DOHH2 (cell line): ENCODE measurements around the gene SMC1B.

Source experiments
- CTCF ChIP-seq: fragments of 200-600 bp; sonication (generic); IDR thresholded peaks from one replicate; pipeline ENCODE4 v1.5.1; 2014; ENCODE audit warnings: antibody characterized with exemption, mild to moderate bottlenecking, low read depth, low read length; ENCODE audit not compliant: poor library complexity, severe bottlenecking
- EZH2phosphoT487 ChIP-seq: fragments of 200-600 bp; sonication (generic); IDR thresholded peaks from 2 replicates; pipeline ENCODE4 v1.6.1; 2017; ENCODE audit warnings: borderline replicate concordance, mild to moderate bottlenecking, antibody characterized with exemption, low read length, moderate library complexity, mixed read lengths

- TF ChIP-seq CTCF, result no peak
- no peak for TF ChIP-seq EZH2phosphoT487
Measured at GRCh38 chr22:45312856-45313255, 100.5 kb downstream of the SMC1B start.
